Measurements from ENCODE around the gene INSIG1.

INSIG1 gene

DNA sequence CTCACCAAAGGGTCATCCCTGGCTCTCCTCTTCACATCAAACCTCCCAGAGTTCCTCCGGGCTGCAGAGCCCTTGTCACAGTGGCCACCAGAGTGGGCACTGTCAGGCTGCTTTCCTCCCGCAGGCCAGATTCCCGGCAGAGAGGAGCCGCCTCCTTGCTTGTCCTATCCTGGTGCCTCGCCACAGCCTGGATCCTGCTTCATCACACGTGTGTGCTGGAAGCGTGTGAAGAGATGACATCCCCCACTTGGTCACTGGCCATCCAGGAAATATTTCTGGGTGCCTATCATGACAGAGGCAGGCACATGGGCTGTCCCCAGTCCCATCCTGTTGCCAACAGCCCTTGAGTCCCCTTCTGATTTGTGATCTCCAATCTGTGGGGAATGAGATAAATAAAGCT is 15.0 kb downstream of the INSIG1 start:
- in situ Hi-C loops (cut with HindIII; ENCODE audit: low pct_ligation_motif_present, low pct_unique_long_range_greater_than_20kb, low sequenced_read_pairs), result no loop called here
- DNase-seq, result no peak

DNA sequence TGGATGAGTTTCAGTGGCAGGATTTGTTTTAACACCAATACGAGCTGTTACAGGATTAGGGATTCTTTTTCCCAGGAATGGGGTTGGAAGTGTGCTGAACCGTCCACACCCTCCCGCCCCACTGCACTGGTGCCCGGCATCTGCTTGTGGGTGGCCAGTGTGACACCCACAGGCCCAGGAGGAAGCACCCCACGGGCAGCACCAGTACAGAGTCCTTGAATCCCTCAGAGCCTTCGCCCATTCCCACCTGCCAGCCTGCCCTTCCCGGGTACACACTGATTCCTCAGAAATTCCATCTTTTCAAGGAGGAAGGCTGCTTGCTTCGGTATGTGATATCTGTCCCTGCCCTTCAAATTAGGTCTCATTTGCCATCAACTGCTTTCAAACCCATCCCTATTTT is 15.4 kb downstream of the INSIG1 start:
- in situ Hi-C loops (cut with HindIII; ENCODE audit: low pct_ligation_motif_present, low pct_unique_long_range_greater_than_20kb, low sequenced_read_pairs), result no loop called here
- DNase-seq, result no peak

DNA sequence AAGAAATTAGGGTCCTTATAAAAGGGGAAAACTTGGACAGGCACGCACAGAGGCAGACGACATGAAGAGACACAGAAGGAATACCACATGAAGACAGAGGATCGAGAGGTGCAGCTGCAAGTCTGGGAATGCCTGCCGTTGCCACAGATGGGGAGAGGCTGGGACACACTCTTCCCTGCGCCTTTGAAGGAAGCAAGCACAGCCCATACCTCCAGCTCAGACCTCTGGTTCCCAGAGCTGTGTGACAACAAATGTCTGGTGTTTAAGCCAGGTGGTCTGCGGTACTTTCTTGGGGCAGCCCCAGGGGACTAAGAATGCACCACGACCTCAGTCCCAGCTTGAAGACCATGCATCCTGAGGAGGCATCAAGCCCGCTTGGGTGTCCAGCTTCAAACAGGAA is 18.3 kb downstream of the INSIG1 start:
- in situ Hi-C loops (cut with HindIII; ENCODE audit: low pct_ligation_motif_present, low pct_unique_long_range_greater_than_20kb, low sequenced_read_pairs), result no loop called here
- no peak for DNase-seq

DNA sequence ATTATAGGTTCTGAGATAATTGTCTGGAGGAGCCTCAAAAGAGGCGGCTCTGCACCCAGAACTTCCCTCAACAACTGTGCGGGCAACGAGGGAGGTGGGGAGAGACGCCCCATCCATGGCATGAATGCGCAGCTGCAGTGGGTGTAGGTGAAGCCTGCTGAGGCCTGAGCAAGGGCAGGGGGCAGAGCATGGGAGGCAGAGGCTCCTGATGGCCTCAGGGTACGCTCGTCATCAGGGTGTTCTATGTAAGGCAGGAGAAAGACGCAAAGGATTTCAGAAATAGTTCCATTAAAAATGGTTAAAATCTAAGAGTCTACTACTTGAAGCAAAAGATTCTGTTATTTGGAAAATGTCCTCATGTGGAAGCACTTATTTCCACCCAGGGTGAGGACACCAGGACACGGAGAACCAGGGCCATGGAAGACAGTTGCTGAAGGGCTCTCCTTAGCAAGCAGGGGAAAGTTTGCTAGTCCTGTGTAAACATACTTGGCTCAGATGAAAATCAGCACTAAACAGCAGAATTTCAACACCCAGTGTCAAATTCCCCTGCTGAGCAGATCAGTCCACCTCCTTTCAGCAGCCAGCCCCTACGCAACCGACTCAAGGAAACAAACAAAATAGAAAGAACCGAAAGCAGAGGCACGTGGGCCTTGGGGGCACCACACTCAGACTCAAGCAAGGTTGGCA is 18.9 kb downstream of the INSIG1 start:
- in situ Hi-C loops (cut with HindIII; ENCODE audit: low pct_ligation_motif_present, low pct_unique_long_range_greater_than_20kb, low sequenced_read_pairs), result no loop called here
- DNase-seq, result no peak

DNA sequence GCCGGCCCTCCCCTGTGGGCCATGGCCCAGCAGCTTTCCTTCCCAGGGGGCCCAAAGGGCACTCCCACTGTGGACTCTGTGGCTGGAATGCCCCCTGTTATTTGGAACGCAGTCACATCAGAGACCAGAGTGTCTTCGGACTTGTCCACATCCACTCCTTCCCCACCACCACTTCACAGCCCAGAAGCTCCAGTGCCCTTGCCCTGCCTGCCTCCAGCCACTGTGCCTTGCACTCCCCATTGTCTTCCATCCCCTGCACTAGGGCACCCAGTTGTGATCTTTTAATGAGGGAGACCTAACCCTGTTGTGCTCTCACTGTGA is 19.4 kb downstream of the INSIG1 start:
- in situ Hi-C loops (cut with HindIII; ENCODE audit: low pct_ligation_motif_present, low pct_unique_long_range_greater_than_20kb, low sequenced_read_pairs), result no loop called here
- DNase-seq, result no peak

DNA sequence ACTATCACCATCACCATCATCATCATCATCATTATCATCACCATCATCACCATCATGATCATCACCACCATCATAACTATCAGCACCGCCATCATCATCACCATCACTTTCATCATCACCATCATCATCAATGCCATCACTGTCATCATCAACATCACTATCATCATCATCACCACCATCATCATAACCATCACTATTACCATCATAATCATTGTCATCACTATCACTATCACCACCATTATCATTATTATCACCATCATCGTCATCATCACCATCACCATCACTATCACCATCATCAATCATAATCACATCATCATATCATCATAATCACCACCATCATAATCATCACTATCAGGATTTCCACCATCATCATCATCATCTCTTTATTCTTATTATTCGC is 20.6 kb downstream of the INSIG1 start:
- in situ Hi-C loops (cut with HindIII; ENCODE audit: low pct_ligation_motif_present, low pct_unique_long_range_greater_than_20kb, low sequenced_read_pairs), result no loop called here
- DNase-seq, result no peak

DNA sequence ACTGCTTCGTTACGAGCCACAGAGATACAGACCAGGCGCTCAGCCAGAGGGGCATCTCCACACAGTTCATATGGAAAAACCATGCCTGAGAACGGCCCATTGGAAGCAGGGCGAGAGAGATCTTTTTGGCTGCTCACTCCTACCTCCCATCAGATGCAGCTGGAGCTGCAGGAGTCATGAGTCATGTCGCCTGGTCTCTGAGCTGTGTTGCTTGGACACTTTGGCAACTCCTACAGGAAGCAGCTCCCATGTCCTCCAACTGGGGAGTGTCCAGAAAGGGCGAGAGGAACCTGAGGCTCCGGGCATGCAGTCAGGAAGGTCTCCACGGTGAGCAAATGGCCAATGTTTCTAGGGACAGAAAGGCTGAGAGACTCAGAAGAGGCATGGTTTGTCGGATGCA is 24.9 kb downstream of the INSIG1 start:
- DNase-seq, result no peak
- in situ Hi-C loops (cut with HindIII; ENCODE audit: low pct_ligation_motif_present, low pct_unique_long_range_greater_than_20kb, low sequenced_read_pairs), result no loop called here

DNA sequence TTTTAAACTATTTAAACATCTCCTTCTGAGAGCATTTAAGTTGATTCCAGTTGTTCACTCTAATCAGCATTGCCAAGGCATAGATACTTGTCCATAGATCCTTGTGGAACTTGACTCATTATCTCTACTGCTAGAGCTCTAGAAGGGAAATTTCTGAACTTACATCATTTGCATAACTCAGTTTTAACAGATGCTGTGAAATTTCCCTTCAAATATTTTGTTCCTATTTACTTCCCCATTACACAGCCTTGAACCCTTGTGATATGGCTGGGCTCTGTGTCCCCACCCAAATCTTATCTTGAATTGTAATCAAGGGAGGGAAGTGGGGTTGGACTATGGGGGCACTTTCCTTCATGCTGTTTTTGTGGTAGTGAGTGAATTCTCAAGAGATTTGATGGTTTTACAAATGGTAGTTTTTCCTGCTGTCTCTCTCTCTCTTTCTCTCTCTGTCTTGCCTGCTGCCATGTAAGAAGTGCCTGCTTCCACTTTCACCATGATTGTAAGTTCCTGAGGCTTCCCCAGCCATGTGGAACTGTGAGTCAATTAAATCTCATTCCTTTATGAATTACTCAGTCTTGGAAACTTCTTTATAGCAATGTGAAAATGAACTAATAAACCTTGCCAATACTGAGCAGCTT is 25.4 kb downstream of the INSIG1 start:
- in situ Hi-C loops (cut with HindIII; ENCODE audit: low pct_ligation_motif_present, low pct_unique_long_range_greater_than_20kb, low sequenced_read_pairs), result no loop called here
- DNase-seq, result no peak

DNA sequence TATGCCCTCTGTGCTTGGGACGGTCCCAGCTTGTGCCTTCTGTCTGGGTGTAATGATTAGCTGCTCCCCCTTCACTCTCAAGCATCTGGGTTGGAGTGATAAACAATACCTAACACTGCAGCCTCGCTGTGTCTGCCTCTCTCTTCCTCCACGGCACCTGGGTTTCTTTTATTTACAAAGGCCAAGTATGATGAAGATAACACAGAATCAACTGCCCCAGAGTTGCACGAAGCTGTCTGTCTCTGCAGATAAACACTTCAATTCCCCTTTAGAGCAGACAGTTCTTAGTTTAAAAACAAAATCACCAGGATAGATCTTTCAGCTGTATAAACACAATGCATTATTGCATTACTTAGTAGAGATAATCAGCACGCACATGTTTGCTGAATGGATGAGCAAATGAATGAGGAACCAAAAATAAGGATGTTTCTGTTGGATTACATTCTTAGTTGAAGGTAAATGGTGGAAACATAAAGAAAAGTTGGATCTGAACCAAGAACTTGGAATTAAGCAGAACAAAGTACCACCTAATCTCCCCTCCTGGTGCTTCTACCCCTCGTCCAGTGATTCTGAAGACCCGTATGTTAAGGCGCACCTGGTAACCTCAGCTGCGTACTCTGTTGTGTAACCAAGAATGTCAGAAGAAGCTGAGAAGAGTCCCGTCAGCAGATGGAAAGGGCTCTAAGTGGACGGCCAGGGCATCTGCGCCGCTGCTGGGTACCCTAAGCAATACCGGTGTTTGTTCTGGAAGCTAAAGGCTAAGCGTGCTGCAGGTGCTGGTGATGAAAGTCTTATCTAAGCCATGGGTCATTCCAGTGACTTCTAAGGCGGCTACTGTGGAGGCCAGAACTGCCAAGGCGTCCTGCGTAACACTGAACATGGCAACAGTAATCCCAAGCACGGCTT is 26.6 kb downstream of the INSIG1 start:
- DNase-seq, result no peak
- in situ Hi-C loops (cut with HindIII; ENCODE audit: low pct_ligation_motif_present, low pct_unique_long_range_greater_than_20kb, low sequenced_read_pairs), result no loop called here

DNA sequence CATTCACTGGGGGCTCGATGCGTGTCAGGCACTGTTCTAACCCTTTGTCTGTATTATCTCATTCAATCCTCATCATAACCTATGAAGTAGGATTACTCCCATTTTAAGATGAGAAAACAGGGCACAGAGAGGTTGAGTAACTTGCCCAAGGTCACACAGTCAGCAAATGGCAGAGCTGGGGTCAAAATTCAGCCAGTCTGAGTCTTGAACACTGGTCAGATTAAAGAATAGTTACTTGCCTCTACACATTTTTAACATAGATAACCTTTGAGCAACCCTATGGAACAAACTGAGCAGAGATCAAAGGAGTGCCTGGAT is 27.2 kb downstream of the INSIG1 start:
- in situ Hi-C loops (cut with HindIII; ENCODE audit: low pct_ligation_motif_present, low pct_unique_long_range_greater_than_20kb, low sequenced_read_pairs), result no loop called here
- DNase-seq, result no peak

DNA sequence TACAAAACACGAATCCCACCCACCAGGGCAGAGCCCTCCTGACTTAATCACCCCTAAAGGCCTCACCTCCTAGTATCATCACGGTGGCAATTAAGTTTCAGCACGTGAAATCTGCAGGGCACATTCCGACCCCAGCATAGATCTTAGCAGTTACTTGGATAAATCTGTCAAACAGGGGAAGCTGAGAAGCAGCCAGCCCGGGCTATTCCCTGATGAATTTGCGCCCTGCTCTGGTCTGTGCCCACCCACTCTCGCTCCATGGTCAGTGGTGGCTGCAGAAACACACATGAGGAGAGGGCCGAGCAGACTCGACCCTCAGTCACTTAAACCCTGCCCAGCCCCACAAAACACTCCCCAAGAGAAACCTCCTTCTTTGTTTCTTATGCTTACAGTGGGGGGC is 28.7 kb downstream of the INSIG1 start:
- in situ Hi-C loops (cut with HindIII; ENCODE audit: low pct_ligation_motif_present, low pct_unique_long_range_greater_than_20kb, low sequenced_read_pairs), result no loop called here
- no peak for DNase-seq

DNA sequence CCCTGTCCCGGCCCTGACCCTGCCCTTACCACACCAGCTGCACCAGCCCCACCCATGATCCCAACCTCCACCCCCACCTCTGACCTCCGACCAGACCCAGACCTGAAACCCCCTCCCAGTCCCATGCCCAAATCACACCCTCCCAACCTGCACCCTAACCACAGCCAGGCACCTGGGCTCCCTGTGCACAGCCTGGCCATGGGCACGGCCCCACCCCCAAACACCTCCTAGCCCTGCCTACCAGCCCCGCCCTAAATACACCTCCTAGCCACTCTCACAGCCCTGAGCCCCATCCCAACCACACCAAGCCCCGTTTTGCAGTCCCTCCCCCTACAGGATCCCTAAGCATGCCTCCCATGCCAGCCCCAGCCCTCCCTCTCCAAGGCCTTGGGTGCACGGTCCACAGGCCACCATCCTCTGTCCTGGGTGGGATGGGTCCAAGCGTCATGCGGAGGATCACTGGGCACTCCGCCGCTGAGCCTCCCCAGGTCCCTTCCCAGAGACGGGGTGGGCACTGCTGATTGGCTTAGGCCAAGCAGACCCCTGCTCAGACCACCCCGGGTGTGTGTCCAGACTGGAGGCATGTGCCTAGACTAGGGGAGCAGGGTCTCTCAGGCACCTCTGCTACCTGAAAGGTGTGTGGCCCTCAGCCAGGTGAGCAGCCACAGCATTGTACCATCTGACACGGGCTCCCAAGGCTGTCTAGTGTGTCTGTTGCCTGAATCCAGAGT is 30.1 kb downstream of the INSIG1 start:
- in situ Hi-C loops (cut with HindIII; ENCODE audit: low pct_ligation_motif_present, low pct_unique_long_range_greater_than_20kb, low sequenced_read_pairs), result no loop called here
- DNase-seq, result no peak

DNA sequence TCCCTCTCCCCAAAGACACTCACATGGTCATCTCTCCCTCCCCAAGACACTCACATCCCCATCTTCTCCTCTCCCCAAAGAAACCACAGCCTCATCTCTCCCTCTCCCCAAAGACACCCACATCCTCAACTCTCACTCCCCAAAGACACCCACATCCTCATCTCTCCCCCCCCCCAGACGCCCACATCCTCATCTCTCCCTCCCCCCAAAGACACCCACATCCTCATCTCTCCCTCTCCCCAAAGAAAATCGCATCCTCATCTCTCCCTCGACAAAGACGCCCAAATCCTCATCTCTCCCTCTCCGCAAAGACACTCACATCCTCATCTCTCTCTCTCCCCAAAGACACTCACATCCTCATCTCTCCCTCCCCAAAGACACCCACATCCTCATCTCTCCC is 31.5 kb downstream of the INSIG1 start:
- in situ Hi-C loops (cut with HindIII; ENCODE audit: low pct_ligation_motif_present, low pct_unique_long_range_greater_than_20kb, low sequenced_read_pairs), result no loop called here
- DNase-seq, result no peak

DNA sequence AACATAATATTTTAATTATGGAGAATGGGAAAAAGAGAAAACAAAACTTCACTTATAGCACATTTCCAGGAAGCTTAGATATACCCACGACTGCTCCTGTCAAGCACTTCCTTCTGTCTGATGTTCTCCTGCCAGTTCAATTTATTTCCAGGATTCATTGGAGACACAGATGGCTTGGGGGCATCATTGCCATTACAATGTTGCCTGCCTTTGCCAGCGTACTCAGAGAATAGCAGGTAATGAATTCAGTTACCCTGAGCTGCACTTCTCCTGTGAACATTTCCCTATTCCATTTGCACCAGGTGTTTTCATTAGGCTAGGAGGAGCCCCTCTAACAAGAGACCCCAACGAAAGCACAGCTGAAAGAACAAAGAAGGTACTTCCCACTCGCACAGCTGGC is 33.7 kb downstream of the INSIG1 start:
- in situ Hi-C loops (cut with HindIII; ENCODE audit: low pct_ligation_motif_present, low pct_unique_long_range_greater_than_20kb, low sequenced_read_pairs), result no loop called here
- DNase-seq, result no peak

DNA sequence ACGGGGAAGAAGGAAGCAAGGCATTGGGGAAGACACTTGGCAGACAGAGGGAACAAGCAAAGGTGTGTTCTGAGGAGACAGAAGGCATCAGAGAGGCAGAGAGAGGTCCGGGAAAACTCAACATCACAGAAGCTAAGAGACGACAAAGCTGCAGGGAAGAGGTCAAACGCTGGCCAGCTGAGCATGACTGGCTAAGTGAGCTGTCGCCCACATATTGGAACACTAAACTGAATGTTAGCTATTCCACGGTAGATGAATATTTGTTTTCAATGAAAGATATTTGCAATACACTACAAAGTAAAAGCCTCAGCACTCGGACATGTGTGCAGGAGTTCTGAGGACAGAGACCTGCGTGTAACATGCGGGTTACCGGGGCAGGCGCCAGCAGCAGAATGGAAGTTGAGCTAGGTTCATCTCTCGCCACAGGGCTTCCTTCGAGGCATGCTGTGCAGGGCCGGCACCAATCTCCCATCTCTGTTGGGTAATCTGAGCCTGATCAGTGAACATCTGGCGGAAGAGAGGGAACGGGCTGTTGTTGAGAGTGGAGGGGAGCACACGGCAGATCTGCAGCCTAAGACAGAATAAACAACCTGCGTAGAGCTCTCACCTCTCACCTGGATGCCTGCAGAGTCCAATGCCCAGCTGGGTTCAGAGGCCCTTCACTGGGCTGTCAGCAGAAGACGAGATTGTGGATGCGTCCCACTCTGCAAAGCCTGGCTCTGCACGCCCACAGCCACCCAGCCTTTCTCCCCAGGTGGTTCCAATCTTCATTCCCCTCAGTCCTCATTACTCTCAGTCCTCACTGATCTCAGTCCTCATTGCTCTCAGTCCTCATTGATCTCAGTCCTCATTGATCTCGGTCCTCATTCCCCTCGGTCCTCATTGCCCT is 35.9 kb downstream of the INSIG1 start:
- DNase-seq, result no peak

DNA sequence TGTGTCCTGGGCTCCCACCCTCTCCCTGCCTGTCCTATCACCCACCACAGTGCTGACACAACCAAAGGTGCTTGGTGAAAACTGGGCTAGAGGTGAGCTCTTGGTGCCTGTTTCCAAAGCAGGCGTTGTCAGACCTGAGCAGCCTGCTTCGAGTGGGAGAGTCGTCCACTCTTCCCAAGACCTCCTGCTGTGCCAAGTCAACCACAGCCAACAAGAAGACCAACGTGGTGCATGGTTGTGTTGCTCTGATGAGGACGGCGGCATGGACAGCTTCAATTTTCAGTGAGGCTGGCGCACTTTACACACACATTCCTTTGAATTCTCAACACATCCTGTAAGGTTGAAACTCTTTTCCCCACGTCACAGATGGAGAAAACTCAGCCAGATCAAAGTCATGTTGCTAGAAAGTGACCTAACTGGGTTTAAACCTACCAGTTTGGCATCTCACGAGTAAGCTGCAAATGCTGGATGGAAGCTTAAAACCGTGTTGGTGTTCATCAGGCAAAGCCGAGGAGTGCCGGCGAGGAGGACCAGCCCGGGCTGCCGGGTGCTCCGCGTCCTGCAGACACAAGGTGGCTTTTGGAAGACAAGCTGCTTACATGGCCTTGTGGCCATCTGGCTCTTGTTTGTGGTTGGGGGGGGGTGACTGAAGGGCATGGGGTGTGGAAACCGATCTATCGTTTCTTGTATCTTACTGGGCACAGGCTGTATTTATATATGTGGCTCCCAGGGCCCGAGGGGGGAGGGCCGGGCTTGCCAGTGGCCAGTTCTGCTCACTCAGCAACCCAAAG is 39.3 kb downstream of the INSIG1 start:
- in situ Hi-C loops (cut with HindIII; ENCODE audit: low pct_ligation_motif_present, low pct_unique_long_range_greater_than_20kb, low sequenced_read_pairs), result no loop called here
- no peak for DNase-seq

More for the DNA sequence above, 35.9 kb downstream of the INSIG1 start:
- in situ Hi-C loops (cut with HindIII; ENCODE audit: low pct_ligation_motif_present, low pct_unique_long_range_greater_than_20kb, low sequenced_read_pairs), result no loop called here

DNA sequence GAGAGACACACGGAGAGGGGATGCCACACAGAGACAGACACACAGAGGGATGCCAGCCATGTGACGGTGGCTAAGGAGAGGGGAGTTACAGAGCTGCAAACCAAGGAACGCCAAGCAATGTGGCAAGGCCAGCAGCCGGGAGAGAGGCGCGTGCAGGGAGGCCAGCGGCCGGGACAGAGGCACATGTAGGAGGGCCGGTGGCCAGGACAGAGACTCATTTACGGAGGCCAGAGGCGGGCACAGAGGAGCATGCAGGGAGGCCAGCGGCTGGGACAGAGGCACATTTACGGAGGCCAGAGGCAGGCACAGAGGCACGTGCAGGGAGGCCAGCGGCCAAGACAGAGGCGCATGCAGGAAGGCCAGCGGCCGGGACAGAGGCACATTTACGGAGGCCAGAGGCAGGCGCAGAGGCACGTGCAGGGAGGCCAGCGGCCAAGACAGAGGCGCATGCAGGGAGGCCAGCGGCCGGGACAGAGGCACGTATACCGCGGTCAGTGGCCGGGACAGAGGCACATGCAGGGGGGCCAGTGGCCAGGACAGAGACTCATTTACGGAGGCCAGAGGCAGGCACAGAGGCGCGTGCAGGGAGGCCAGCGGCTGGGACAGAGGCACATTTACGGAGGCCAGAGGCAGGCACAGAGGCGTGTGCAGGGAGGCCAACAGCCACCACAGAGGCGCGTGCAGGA is 40.4 kb downstream of the INSIG1 start:
- in situ Hi-C loops (cut with HindIII; ENCODE audit: low pct_ligation_motif_present, low pct_unique_long_range_greater_than_20kb, low sequenced_read_pairs), result no loop called here
- no peak for DNase-seq
